UCSD-AML1 (cell line): ENCODE measurements around the gene ANKRD11.
A peak's percentile ranks its signal among the peaks of the same experiment; 100 is the strongest.
"Not testable (repeated sequence)": the region's sequence is repeated elsewhere in the genome, so short reads cannot be mapped to it uniquely, and the experiment has no call there.

Experiments used
- DNase-seq: peaks from one replicate; lab custom pipeline; 2025; ENCODE audit not compliant: unreplicated experiment; lab: John Stamatoyannopoulos, UW

Gene ANKRD11

DNA sequence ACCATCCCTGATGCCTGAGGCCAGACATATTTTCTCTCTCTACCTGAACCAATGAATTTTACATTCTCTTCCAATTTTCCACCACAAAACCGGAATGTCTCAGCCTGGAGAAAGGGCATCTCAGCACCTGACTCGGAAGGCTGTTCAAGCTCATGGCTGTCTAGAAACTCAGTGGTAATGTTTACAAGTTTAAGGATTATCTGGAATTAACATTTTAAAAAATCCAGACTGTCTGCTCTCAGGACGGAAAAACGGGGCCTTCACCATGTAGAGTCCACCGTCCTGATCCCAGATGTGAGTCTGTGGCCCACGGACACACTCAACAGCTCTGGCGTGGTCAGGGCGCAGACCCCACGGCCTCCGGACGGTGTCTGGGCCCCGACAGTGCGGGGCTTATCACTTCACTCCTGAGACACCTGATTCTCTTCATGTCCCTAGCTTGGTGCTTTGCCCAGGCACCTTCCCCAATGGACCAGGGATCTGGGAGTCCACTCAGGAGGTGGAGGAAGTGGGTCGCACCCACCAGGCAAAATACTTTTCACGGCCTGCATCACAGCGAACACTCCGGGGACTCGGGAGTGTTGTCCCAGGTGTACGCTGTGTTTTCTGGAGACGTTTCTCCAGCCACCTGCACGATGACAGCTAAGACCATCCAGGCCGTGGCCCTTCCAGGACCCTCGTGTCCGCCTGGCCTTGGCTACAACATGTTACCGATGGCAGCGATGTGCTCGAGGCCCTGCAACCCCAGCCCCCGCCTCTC lies 171.3 kb downstream of the ANKRD11 start:
- no peak for DNase-seq

DNA sequence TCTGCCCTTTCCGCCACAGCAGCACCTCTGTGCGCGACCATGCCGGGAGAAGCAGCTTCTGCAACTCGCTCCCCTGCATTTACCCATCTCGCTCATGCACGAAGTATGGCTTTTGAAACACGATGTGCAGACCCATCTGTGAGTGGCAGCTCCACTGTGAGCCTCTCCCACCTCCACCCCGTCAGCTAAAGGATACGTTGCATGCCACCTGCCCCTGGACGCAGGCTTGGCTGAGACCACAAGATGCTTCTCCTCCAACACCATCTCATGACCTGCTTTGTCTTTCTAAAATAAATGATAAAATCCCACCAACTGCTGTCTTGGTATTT lies 172.0 kb downstream of the ANKRD11 start:
- no peak for DNase-seq

DNA sequence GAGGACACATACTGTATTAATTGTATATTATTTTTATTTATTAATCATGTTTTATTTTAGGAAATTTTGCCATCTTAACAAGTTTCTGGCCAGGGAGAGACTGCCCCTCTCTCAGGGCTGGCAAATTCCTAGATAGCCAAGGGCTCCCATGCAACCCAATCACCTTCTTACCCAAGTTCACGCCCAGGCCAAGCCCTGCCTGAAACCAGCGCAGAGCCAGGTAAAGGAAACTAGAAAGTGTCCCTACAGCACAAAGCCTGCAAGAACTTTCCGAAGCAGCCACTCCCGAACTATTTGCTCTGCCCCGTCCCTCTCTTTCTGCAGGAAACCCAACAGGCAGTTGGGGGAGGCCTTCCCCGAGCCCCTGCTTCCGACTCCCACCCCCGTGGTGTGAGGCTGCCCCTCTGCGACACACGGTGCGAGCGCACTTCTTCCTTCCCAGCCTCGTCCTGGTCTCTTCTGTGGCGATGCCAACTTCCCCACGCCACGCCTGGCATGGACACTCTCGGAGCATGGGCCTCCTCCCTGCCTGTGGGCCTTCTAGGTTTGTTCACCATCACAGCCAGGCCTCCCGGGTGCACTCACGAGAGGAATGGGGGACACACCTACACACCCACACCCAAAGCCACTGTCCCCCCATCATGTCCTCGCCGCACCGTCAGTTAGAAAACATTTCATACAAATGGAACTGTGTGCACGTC lies 172.5 kb downstream of the ANKRD11 start:
- DNase-seq, result peak; percentile 38

DNA sequence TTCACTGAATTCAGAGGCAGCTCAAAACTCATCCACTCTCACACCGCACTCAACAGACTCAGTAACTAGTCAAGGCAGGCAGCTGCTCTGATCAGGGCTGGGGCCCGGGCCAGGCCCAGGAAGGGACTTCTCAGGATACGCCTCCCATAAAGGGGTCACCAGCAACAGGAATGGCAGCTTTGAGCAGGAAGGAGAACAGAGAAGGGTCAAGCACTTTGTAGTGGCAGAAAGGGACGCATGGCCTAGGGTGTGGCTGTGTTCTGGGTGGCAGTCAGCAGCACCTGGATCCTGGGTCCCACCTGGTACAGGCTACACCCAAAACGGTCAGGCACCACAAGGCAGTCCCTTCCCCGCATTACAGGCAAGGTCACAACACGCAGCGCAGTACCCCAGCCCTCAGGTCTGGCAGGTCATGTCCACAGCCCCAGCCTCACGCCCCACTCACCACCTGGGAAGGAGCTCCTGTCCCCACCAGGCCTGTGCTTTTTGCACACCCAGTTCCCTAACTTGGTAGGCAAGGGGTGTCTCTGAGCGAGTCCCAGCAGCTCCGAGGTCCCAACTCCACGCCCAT lies 173.2 kb downstream of the ANKRD11 start:
- no peak for DNase-seq

DNA sequence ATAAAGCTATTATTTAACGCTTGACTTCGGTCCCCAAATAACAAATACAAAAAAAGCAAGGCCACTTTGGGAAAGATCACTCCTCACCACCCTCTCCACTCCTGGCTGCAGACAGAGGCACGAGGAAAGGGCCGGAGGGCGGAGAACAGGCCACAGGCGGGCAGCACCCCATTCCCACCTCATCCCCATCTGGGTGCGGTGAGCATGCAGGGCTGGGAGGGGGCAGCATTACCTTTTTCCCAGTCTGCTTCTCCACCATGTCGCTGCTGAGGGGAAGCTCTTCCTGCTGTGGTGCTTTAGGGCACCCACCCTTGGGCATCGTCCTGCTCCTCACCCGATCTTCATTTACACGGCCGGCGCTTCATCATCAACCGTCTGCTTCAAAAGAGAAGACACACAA lies 173.7 kb downstream of the ANKRD11 start:
- DNase-seq, result no peak

DNA sequence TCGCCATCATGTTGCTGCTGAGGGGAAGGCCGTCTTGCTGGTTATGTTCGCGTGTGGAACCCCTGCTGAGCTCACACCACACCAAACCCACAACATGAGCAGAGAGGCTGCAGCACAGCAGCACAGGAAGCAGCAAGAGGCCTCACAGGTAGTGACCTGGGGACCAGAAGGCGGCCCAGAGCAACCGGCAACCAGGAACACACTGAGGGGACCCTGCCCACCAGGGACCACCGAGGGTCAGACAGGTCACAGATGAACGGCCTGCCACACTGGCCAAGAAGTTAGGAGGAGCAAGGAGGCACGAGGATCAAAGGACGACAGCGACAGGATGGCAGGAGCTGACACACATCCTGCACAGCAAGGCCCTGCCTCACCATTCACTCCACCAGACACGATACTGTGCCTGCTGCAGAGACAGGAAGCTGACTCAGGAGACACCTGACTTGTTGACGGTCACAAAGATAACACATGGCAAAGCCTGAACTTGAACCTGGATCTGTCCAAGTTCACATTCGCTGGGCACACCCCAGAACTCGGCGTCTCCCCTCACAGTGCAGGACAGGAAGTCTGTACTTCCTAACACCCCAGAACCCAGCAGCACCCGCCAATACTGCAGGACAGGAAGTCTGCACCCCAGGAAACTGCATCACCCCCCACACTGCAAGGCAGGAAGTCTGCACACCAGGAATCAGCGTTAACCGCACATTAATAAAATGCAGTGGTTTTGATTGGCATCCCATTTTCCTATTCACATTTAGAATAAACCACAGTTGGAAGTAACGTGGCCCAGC lies 174.4 kb downstream of the ANKRD11 start:
- peak; percentile 88 for DNase-seq

DNA sequence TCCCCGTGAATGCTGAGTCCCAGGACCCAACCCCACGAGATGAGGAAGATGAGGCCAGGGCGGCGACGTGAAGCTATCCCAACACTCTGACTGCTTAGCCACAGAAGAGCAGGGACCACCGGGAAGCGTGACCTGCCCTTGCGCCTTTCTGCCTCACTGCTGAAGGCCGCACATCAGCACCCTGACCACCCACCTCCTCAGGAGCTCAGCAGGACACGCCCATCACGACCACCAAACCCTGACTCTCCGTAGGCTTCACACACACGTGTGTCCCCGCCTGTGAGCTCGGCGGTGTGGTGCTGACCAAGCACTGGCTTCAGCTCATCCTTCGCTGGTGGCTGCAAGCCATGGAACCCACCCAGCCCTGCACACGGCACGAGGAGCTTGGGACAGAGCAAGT lies 175.1 kb downstream of the ANKRD11 start:
- no peak for DNase-seq

DNA sequence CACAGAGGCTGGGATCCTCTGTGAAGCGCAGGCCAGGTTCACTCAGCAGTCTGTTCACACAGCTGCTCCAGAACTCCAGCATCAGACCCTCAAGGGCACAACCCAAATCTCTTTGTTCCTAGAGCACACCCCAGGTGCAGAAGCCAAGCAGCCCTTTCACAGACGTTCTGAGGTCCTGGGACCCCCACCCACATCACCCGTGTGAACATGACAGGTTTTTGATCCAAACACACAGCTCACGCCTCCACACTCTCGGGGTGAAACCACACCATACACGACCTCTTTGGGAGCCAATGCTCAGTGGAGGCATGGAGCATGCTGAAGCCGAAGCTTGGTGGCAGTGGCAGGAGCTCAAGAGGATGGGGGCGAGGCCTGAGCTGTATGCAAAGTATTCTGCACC lies 175.5 kb downstream of the ANKRD11 start:
- no peak for DNase-seq

DNA sequence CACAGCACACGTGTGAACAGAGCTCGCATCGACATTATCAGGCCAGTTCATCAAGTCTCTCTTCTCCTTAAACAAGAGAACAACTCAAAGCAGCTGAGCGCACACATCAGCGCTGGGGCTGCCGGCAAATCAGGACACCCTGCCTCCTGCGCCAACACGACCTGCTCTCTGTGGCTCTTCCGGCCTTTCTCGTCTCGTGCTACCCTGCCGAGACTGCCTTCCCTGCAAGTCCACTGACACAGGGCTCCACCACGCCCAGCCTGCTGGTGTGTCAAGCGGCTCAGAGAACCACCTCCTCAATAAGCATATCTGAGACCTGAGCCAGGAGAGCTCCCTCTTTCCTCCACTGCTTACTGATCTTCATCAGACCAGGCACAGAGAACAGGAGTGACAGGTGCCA lies 176.0 kb downstream of the ANKRD11 start:
- no peak for DNase-seq

DNA sequence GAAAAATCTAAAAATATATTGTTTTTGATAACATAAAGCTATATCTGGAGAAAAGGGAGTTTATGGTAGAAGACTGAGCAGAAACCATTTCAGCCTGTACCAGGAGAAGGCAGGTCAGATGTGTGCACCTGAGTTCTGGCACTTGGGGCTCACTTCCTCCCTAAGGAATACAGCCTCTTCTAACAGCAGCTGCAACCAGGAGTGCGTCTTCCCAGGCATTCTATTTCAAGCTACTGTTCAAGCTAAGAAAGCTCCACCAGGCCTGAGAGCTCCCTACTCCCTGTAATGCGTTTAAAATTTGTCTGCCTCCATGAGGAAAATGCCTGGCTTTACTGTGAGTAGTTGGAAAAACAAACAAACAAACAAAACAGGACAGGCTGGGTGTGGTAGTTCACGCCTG lies 176.8 kb downstream of the ANKRD11 start:
- no peak for DNase-seq

DNA sequence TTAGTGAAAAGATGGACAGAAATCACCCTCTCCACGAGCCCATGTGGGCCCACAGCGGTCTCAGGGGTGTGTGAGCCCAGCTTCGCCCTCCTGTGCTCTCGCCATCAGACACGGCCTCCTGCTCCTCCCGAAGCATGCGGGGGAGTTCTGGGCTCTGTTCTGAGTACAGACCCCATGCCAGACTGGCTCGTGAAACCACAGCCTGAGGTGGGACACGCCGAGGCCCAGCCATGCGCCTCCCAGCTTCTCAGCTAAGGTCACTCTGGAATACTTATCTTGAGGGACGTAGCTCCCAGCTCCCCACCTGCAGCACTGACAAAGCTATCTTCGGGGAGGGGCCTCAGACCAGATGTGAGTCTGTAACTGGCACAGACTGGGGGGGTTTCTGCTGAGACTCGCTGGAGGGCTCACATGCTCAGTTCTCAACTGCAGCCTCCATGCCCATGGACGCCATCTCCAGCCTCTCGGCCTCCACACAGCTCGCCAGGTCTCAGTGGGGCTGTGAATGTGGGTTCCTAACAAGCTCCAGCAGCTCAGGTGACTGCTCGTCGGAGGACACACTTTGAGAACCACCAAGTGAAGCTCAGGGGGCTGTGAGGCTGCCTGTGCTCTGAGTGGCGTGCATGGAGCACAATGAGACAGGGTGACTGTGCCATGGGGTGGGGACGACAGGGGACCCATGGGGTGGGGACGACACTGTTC lies 177.6 kb downstream of the ANKRD11 start:
- no peak for DNase-seq

DNA sequence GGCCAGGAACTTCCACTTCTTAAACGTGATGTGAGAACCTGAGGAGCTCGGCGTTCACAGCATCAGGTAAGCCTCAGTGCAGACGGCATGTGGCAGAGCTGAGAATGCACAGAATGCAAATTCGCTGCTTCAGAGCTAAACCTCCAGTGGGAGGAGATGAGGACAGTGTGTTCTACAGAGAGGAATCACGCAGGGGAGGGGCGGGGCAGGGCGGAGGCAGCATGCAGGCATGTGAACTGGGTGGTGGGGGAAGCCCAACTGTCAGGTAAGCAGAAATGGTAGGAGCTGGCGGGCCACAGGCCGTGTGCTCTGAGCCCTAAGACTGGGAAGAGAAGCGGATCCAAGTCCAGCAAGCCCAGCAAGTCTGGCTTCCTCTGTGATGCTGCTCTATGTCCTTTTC lies 178.2 kb downstream of the ANKRD11 start:
- DNase-seq, result no peak

DNA sequence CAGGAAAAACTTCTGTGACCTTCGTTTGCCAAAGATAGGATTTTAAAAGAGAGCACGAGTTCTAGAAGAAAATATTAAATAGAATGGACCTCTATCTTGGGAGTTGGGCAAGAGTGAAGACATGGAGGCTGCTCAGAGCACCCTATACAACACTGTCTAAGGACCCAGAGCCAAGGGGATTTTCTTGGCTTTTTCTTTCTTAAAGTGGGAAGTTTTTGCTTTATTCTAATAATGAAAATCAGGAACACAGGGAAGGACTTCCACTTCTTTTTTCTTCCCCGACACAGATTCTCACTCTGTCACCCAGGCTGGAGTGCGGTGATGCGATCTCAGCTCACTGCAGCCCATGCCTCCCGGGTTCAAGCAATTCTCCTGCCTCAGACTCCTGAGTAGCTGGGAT lies 178.7 kb downstream of the ANKRD11 start:
- no peak for DNase-seq

DNA sequence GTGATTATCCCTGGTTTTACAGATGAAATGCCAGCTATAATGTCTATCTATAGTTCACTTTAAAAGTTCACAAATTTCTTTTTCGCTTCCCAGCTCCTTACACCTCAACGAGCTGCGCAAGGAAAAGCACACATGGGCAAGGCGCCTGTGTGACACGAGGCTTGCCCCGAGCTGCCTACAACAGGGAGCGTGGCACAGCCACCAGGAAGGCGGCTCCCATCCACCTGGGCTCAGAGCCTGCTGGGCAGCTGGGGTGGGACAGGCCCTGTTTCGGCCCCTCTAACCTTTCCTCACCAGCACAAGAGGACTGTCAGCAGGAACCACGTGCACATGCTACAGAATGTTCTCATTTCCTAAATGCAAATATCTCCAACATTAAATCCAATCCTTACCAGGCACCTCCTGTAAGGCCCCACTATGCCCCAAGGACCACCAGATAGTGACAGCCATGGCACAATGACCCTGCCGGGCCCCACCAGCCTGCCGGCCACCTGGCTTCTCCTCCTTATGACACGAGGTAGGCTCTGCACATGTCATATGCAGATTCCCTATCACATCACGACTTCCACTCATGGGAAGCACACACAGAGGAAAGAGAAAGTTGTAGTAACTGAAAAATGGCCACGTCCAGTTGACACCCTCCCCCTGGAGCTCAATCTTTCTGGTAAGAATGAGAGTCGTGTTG lies 180.8 kb downstream of the ANKRD11 start:
- DNase-seq, result no peak

DNA sequence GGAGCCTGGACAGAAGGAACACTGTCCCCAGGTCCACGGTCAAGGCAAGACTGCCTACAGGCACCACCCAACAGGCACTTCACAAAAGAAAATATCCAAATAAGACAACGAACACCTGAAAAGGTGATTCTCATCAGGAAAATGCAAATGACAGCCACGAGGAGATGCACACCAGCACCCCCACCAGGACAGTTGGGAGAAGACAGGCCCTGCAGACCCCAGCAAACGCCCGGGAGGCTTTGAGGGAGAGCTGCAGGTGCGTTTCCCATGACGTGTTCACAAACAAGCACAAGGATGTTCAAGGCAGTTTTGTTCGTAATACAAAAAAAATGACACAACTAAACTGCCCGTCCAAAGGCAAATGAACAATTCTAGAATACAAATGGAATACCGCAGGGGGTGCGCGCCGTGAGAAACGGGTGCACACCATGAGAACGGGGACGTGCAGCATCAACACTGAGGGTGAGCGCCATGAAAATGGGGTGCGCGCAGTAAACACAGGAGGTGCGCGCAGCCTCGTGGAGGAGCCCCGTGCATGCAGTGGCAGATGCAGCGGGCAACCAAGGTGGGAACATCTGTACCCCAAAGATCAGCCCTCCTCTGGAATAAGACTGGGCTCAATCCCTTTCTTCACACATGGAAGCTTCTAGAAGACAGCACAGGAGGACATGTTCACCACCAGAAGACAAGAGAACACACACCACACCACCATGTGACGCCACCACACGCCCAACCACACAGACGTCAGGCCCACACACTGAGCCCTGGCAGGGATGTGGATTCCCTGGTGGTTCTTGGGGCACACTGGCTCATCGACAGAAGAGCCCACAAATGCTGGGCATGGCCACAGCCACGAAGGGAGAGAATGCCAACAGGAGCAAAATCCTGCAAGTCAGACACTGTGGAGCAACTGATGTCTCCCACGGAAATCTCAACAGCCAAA lies 181.7 kb downstream of the ANKRD11 start:
- DNase-seq, result no peak

DNA sequence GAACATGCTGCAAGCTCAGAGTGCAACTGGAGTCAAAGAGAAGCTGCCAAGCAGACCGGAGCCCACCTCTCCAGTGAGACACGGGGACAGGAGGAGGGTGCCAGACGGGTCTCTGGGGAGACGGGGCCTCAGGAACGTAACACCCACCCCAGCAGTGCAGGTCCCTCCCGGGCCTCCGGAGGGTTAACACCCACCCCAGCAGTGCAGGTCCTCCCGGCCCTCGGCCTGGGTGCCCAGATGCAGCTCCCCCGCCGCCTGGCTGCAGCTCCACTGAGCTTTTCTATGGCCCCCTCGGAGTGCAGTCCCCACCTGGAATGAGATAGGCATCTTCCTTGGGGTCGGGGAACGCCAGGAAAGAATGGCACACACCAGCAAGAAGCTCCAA lies 182.9 kb downstream of the ANKRD11 start:
- no peak for DNase-seq

DNA sequence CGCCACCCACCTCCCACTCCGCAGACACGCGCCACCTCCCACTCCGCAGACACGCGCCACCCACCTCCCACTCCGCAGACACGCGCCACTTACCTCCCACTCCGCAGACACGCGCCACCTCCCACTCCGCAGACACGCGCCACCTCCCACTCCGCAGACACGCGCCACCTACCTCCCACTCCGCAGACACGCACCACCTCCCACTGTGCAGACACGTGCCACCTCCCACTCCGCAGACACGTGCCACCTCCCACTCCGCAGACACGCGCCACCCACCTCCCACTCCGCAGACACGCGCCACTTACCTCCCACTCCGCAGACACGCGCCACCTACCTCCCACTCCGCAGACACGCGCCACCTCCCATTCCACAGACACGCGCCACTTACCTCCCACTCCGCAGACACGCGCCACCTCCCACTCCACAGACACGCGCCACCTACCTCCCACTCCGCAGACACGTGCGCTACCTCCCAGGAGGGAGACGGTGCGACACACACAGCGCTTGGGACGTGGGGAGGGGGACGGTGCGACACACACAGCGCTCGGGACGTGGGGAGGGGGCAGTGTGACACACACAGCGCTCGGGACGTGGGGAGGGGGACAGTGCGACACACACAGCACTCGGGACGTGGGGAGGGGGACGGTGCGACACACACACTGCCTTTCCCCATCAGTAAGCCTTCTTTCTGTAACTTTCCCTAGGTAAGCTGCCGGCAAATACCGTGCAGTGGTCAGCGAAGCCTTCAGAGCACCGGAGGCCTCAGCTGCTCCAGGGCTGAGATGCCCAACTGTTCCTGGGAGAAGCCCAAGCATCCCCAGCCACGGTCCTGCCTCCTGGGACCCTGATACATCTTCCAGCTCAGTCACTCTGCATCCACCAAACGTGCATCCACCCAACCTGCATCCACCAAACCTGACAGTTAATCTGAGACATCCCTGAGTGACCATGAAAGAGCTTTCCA lies 183.6 kb downstream of the ANKRD11 start:
- not testable (repeated sequence) for DNase-seq

DNA sequence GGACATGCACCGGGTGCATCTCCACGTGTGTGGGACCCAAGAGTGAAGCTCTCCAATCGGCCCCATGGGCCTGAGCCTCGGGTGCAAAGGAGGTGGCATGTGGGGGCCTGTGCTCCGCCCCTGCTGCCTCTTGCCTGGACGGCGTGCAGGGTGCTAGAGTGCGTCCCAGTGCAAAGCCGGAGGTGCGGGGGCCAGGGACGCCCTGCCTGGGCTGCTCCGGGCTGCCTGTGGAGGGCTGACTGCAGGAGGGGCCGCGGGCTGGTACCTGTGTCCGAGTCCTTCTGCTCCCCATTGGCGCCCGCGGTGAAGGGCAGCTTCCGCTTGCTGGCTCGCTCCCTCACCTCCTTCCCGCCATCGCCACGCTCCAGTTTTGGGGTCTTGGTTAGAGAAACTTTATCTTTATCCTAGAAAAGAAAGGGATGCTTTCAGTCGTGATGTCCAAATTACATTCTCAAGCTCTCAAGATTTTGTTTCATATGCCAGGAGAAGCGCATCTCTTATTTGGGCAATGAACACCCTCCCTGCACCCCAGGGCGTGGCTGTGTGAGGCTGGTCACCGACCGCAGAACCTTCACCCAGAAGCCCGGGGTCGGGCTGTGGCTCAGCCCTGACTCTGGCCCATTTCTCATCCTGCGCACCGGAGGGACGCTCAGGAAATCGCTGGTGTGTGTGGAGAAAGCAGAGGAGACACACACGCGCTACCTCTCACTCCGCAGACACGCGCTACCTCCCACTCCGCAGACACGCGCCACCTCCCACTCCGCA lies 185.2 kb downstream of the ANKRD11 start:
- no peak for DNase-seq
